Measurements from ENCODE around the gene NLGN1.

The NLGN1 gene

DNA sequence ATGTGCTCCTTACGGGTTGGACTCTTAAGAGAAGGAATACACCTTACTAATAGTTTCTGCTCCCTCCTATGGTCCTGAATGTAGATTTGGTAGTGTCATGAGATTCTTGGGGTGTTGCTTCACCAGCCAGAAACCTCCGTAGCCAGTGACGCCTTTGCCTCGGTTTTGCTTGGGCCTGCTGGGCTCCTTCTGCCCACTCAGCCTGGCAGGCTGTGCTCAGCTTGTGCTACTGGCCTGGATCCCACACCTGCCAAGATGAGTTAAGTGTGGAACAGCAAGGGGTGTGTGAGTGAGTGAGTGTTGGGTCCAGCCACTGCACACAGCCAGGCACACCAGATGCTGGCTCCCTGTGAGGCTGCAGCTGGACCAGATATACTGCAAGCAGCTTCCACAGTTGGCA, 560.1 kb downstream of the NLGN1 start (continued):
- TF ChIP-seq TSHZ2 (CRISPR knock-in tag; IDR thresholded peaks at IDR 0.05) (no peak), PATZ1 (CRISPR knock-in tag; IDR thresholded peaks at IDR 0.05; ENCODE audit: borderline replicate concordance) (no peak), CSDC2 (CRISPR knock-in tag; IDR thresholded peaks at IDR 0.05) (no peak), ZNF70 (CRISPR knock-in tag; IDR thresholded peaks at IDR 0.05) (no peak), ISL1 (CRISPR knock-in tag; IDR thresholded peaks at IDR 0.05) (no peak)

- TF ChIP-seq CSDC2 (CRISPR knock-in tag; IDR thresholded peaks at IDR 0.05) (no peak), ESRRG (CRISPR knock-in tag; IDR thresholded peaks at IDR 0.05) (no peak), ZNF70 (CRISPR knock-in tag; IDR thresholded peaks at IDR 0.05) (no peak), ZNF8 (CRISPR knock-in tag; IDR thresholded peaks at IDR 0.05) (no peak), ARNTL (CRISPR knock-in tag; IDR thresholded peaks at IDR 0.05; ENCODE audit: borderline replicate concordance, low read depth) (no peak), TSHZ2 (CRISPR knock-in tag; IDR thresholded peaks at IDR 0.05) (no peak), GLIS3 (CRISPR knock-in tag; IDR thresholded peaks at IDR 0.05) (no peak), ISL1 (CRISPR knock-in tag; IDR thresholded peaks at IDR 0.05) (no peak), ZFP3 (CRISPR knock-in tag; IDR thresholded peaks at IDR 0.05) (no peak), CSRNP3 (CRISPR knock-in tag; IDR thresholded peaks at IDR 0.05) (no peak), ZC3H10 (CRISPR knock-in tag; IDR thresholded peaks at IDR 0.05) (no peak), SNAI2 (CRISPR knock-in tag; IDR thresholded peaks at IDR 0.05) (no peak), POU6F1 (CRISPR knock-in tag; IDR thresholded peaks at IDR 0.05; ENCODE audit: borderline replicate concordance, low read depth) (no peak), PPARA (CRISPR knock-in tag; IDR thresholded peaks at IDR 0.05; ENCODE audit: borderline replicate concordance) (no peak), ZFP30 (CRISPR knock-in tag; IDR thresholded peaks at IDR 0.05) (no peak), BACH2 (CRISPR knock-in tag; IDR thresholded peaks at IDR 0.05; ENCODE audit: borderline replicate concordance) (no peak), TCF4 (CRISPR knock-in tag; IDR thresholded peaks at IDR 0.05; ENCODE audit: borderline replicate concordance) (no peak), ZNF565 (CRISPR knock-in tag; conservative IDR thresholded peaks at IDR 0.05; ENCODE audit: low read depth) (no peak)
- ATAC-seq = no peak
Measured at GRCh38 chr3:173958805-173959204, 561.3 kb downstream of the NLGN1 start.

- no peak for TF ChIP-seq ZFP30 (CRISPR knock-in tag; IDR thresholded peaks at IDR 0.05)
- ATAC-seq = no peak
Measured at GRCh38 chr3:173970281-173970680, 572.7 kb downstream of the NLGN1 start.

Measured in SK-N-SH treated with all-trans-retinoic acid at 6 μM for 48 hours (cell line).